ENCODE data around the gene CHD1L. TPM values are rescaled to one million over a fixed set of nuclear protein-coding genes. Genes with fewer than 3 reads are reported as not detected.

Gene CHD1L
- total RNA-seq, 1 donor from 2014 or later: 30.3 TPM

DNA sequence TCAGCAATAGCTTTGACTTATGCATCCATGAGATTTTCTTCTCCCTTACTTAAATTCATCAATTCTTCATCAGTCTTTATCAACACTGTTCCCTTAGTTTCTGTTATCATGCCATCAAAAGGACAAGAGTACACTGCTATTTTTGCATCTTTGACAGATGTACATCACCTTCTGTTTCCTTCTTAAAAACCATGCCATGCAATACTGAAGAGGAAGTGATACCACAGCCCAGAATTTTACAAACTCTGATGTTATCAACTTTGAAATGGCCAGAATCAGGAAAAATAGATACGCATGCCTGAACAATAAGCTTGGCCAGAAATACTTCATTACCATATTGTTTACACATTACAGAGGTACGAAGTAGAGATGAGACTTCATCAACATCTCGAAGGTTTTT lies 38.4 kb upstream of the CHD1L start:
- no peaks in the 10 kb centered on the region for H3K4me1 Mint-ChIP-seq (ENCODE audit: unreplicated experiment)
- peaks cover 14% of the 10 kb centered on the region for H3K36me3 Mint-ChIP-seq (ENCODE audit: unreplicated experiment)
- H3K27me3 Mint-ChIP-seq (ENCODE audit: unreplicated experiment): no peaks in the 10 kb centered on the region
- no peak overlapping the region for H3K4me3 Mint-ChIP-seq (ENCODE audit: unreplicated experiment)
- TF ChIP-seq, protein P1, sequence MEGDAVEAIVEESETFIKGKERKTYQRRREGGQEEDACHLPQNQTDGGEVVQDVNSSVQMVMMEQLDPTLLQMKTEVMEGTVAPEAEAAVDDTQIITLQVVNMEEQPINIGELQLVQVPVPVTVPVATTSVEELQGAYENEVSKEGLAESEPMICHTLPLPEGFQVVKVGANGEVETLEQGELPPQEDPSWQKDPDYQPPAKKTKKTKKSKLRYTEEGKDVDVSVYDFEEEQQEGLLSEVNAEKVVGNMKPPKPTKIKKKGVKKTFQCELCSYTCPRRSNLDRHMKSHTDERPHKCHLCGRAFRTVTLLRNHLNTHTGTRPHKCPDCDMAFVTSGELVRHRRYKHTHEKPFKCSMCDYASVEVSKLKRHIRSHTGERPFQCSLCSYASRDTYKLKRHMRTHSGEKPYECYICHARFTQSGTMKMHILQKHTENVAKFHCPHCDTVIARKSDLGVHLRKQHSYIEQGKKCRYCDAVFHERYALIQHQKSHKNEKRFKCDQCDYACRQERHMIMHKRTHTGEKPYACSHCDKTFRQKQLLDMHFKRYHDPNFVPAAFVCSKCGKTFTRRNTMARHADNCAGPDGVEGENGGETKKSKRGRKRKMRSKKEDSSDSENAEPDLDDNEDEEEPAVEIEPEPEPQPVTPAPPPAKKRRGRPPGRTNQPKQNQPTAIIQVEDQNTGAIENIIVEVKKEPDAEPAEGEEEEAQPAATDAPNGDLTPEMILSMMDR (IDR thresholded peaks at IDR 0.05): no peak
- no peak for DNase-seq (ENCODE audit: extremely low spot score, unreplicated experiment)
- H3K27ac Mint-ChIP-seq (ENCODE audit: unreplicated experiment): no peak overlapping the region
- H3K9me3 Mint-ChIP-seq (ENCODE audit: unreplicated experiment): peaks cover 5% of the 10 kb centered on the region

GRCh38 chr1:147207192-147207591 lies 35.3 kb upstream of the CHD1L start:
- Mint-ChIP-seq H3K36me3 (ENCODE audit: unreplicated experiment) (peaks cover 15% of the 10 kb centered on the region), H3K27ac (ENCODE audit: unreplicated experiment) (no peak overlapping the region), H3K27me3 (ENCODE audit: unreplicated experiment) (no peaks in the 10 kb centered on the region), H3K9me3 (ENCODE audit: unreplicated experiment) (peaks cover 5% of the 10 kb centered on the region), H3K4me1 (ENCODE audit: unreplicated experiment) (no peaks in the 10 kb centered on the region), H3K4me3 (ENCODE audit: unreplicated experiment) (no peak overlapping the region)
- TF ChIP-seq, protein P1 (IDR thresholded peaks at IDR 0.05): no peak
- no peak for DNase-seq (ENCODE audit: extremely low spot score, unreplicated experiment)

- H3K9me3 Mint-ChIP-seq (ENCODE audit: unreplicated experiment): no peaks in the 10 kb centered on the region
- peaks cover 12% of the 10 kb centered on the region for H3K36me3 Mint-ChIP-seq (ENCODE audit: unreplicated experiment)
- TF ChIP-seq, protein P1 (IDR thresholded peaks at IDR 0.05): no peak
- H3K4me3 Mint-ChIP-seq (ENCODE audit: unreplicated experiment): no peak overlapping the region
- H3K27ac Mint-ChIP-seq (ENCODE audit: unreplicated experiment): no peak overlapping the region
- H3K27me3 Mint-ChIP-seq (ENCODE audit: unreplicated experiment): no peaks in the 10 kb centered on the region
- H3K4me1 Mint-ChIP-seq (ENCODE audit: unreplicated experiment): no peaks in the 10 kb centered on the region
- no peak for DNase-seq (ENCODE audit: extremely low spot score, unreplicated experiment)
These were observed 33.9 kb upstream of the CHD1L start for GRCh38 chr1:147208619-147209018.

GRCh38 chr1:147209825-147210821 lies 32.4 kb upstream of the CHD1L start:
- Mint-ChIP-seq H3K36me3 (ENCODE audit: unreplicated experiment) (peaks cover 4% of the 10 kb centered on the region), H3K4me3 (ENCODE audit: unreplicated experiment) (no peak overlapping the region), H3K27me3 (ENCODE audit: unreplicated experiment) (no peaks in the 10 kb centered on the region), H3K9me3 (ENCODE audit: unreplicated experiment) (no peaks in the 10 kb centered on the region), H3K27ac (ENCODE audit: unreplicated experiment) (no peak overlapping the region), H3K4me1 (ENCODE audit: unreplicated experiment) (peaks cover 4% of the 10 kb centered on the region)
- TF ChIP-seq, protein P1 (IDR thresholded peaks at IDR 0.05): no peak
- DNase-seq (ENCODE audit: extremely low spot score, unreplicated experiment): no peak

GRCh38 chr1:147210987-147211386 lies 31.5 kb upstream of the CHD1L start:
- Mint-ChIP-seq H3K27me3 (ENCODE audit: unreplicated experiment) (no peaks in the 10 kb centered on the region), H3K27ac (ENCODE audit: unreplicated experiment) (no peak overlapping the region), H3K4me1 (ENCODE audit: unreplicated experiment) (peaks cover 4% of the 10 kb centered on the region), H3K9me3 (ENCODE audit: unreplicated experiment) (no peaks in the 10 kb centered on the region), H3K36me3 (ENCODE audit: unreplicated experiment) (peaks cover 4% of the 10 kb centered on the region), H3K4me3 (ENCODE audit: unreplicated experiment) (no peak overlapping the region)
- DNase-seq (ENCODE audit: extremely low spot score, unreplicated experiment): no peak
- TF ChIP-seq, protein P1 (IDR thresholded peaks at IDR 0.05): no peak
